Measurements from ENCODE around the gene PRKN. TPM values are rescaled to one million over a fixed set of nuclear protein-coding genes. Genes with fewer than 3 reads are reported as not detected.

The PRKN gene
- total RNA-seq, 4 donors from 2014 or later = 6.3 to 11.9 (median 9.5) TPM

DNA sequence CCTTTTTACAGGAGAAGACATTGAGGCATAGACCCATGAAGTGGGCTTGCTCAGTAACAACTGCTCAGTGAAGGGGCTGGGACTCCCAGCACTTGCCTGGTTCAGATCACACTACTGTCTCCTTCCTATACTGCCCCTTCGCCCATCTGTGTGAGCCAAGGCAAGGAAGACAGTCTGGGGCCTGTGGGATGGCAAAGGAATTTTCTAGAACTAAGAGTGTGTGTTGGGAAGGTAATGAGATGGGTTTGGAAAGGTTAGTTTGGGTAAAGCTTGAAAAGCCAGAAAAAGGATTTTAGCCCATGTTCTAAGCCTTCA is 1240.4 kb downstream of the PRKN start:
- no peak for DNase-seq (ENCODE audit: low spot score in 2 of 2)
- TF ChIP-seq POLR2A (IDR thresholded peaks at IDR 0.05) = no peak
- TF ChIP-seq, protein P1, sequence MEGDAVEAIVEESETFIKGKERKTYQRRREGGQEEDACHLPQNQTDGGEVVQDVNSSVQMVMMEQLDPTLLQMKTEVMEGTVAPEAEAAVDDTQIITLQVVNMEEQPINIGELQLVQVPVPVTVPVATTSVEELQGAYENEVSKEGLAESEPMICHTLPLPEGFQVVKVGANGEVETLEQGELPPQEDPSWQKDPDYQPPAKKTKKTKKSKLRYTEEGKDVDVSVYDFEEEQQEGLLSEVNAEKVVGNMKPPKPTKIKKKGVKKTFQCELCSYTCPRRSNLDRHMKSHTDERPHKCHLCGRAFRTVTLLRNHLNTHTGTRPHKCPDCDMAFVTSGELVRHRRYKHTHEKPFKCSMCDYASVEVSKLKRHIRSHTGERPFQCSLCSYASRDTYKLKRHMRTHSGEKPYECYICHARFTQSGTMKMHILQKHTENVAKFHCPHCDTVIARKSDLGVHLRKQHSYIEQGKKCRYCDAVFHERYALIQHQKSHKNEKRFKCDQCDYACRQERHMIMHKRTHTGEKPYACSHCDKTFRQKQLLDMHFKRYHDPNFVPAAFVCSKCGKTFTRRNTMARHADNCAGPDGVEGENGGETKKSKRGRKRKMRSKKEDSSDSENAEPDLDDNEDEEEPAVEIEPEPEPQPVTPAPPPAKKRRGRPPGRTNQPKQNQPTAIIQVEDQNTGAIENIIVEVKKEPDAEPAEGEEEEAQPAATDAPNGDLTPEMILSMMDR (IDR thresholded peaks at IDR 0.05) = no peak
- intact Hi-C loops (cut with DNase I; ENCODE audit: low total_unique reads) = no loop called here
- no peak overlapping the region for H3K4me3 ChIP-seq (ENCODE audit: low read depth, poor library complexity, severe bottlenecking)
- 95 to 96% methylated on average over 1 of the region's 1 CpG for WGBS, 2 donors

DNA sequence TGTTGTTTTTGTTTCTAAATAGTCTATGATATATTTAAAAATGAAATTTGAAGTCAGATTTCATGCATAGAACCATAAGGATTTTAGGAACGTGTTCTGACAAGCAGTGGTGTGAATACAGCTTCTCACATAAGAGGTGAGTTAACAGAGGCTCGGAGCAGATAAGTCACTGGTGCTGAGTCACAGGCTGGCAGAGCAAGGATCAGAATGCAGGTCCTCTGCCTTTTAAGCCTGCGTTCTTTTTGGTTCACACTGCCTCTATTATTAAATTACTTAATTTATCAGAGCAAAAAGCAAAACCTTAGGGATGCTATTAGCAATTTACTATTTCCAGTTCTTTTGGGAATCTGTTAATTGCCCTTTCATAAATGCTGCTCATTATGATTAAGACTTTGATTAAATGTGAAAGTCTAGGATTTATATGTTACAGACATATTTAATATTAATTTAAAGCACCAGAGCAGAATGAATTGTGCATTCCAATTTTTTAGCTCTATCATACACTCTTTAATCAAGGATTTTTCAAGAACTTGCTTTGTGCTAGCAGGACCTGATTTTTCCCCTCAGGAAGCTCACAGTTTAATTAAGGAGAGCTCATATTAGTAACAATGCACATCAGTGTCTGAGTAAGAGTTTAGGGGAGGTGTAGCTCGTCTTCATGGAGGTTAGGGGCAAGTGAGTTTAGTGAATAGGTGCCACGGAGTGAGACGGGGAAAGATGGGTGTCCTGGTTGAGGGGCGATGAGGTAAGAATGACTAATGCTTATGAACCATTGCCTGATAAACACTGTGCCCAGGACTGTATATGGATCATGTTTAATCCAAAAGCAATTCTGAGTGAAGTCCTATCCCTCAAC is 1241.0 kb downstream of the PRKN start:
- WGBS, 2 donors = 49 to 66% methylated on average over 7 of the region's 7 CpGs
- TF ChIP-seq POLR2A (IDR thresholded peaks at IDR 0.05) = no peak
- TF ChIP-seq, protein P1 (IDR thresholded peaks at IDR 0.05) = no peak
- DNase-seq (ENCODE audit: low spot score in 2 of 2) = no peak
- intact Hi-C loops (cut with DNase I; ENCODE audit: low total_unique reads) = no loop called here
- no peak overlapping the region for H3K4me3 ChIP-seq (ENCODE audit: low read depth, poor library complexity, severe bottlenecking)

DNA sequence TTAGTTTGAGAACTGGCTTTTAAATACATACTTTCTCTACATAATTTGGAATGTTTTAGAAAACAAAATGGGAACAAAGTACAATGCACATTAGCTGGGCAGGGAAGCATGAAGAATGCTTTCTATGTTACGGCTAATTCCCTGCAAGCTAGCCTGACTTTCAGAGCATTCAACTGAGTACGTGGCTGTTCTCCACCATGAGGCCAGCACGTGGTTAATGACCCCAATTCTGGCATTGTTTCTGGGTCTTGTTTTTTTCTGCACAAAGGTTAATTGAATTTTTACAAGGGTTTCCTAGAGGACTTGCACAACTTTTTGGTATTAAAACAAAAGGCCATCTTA is 1245.1 kb downstream of the PRKN start:
- no peak for DNase-seq (ENCODE audit: low spot score in 2 of 2)
- TF ChIP-seq, protein P1 (IDR thresholded peaks at IDR 0.05) = no peak
- TF ChIP-seq POLR2A (IDR thresholded peaks at IDR 0.05) = no peak
- no peak overlapping the region for H3K4me3 ChIP-seq (ENCODE audit: low read depth, poor library complexity, severe bottlenecking)
- WGBS, 2 donors = 65 to 67% methylated on average over 3 of the region's 3 CpGs
- intact Hi-C loops (cut with DNase I; ENCODE audit: low total_unique reads) = no loop called here

DNA sequence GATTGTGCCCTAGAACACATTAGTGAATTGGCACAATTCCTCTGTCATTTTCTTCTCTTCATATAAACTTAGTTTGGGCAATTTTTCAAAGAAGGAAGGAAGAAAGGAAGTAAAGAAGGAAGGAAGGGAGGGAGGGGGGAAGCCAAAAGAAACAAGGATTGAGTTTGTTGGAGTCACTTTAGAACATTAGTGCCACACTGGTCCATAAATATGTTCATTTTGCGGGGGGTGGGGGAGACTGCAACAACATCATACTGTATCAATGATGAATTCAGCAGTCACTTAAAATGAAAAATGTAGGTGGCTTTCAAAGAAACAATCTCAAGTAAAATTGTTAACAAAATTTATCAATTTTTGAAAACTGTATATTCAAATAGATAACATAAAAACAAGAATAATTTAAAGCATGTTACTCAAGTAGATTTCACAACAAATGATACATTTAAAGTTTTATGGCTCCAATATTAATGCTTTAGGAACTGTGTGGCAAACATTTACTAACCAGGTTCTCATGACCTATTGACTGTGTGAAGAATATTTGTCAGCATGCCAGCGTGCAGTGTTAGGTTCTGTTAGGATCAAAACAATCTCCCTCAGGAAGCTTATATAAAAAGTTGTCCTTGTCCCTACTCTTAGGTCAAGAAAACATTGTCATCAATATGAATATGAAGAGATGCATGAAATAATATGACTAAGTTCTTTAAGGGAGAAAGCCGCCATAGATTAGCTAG is 1245.6 kb downstream of the PRKN start:
- no peak for DNase-seq (ENCODE audit: low spot score in 2 of 2)
- no peak overlapping the region for H3K4me3 ChIP-seq (ENCODE audit: low read depth, poor library complexity, severe bottlenecking)
- intact Hi-C loops (cut with DNase I; ENCODE audit: low total_unique reads) = no loop called here
- WGBS, 2 donors = 77 to 80% methylated on average over 3 of the region's 3 CpGs
- TF ChIP-seq, protein P1 (IDR thresholded peaks at IDR 0.05) = no peak
- TF ChIP-seq POLR2A (IDR thresholded peaks at IDR 0.05) = no peak

DNA sequence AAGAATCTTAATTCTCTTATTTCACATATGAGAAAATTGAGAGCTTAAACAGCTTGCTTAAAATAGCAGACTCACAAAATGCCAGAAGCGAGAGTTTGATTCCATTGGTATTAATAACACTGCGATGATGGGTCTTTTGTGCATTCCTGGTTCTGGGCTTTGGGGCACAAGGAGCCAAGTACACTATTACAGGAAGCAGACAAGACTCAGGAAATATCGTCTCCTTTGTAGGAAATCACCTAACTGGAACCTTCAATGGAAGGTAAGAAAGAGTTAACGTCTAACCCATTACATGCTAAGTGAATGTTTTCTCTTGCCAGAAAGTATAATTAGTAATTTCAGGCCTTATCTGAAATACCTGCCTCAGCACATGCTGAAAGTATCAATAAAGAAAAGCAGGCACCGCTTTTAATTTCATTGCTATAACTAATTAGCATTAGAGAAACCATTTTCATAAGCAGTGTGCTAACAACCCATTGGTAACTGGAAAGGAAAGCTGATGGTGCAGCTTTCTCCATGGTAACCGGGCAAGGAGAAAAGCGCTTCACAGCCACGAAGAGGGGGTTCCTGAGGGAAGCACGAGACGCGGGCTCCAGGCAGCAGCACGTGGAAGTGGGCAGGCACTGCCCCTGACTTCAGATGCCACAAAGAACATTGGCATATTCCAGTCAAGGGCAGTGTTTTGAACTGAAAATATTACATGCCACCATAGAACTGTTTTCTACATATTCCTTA is 1247.0 kb downstream of the PRKN start:
- TF ChIP-seq, protein P1 (IDR thresholded peaks at IDR 0.05) = no peak
- no peak for TF ChIP-seq POLR2A (IDR thresholded peaks at IDR 0.05)
- H3K4me3 ChIP-seq (ENCODE audit: low read depth, poor library complexity, severe bottlenecking) = no peak overlapping the region
- WGBS, 2 donors = 78 to 83% methylated on average over 12 of the region's 12 CpGs
- DNase-seq (ENCODE audit: low spot score in 2 of 2) = no peak
- intact Hi-C loops (cut with DNase I; ENCODE audit: low total_unique reads) = no loop called here
